Amniotic stem cell (primary cell): ENCODE measurements around the gene CDK4.
A peak's percentile ranks its signal among the peaks of the same experiment; 100 is the strongest.
"Not testable (repeated sequence)": the region's sequence is repeated elsewhere in the genome, so short reads cannot be mapped to it uniquely, and the experiment has no call there.

ENCODE experiments used
- DNase-seq: peaks from one replicate; lab custom pipeline; 2025; lab: John Stamatoyannopoulos, UW

CDK4 gene

DNA sequence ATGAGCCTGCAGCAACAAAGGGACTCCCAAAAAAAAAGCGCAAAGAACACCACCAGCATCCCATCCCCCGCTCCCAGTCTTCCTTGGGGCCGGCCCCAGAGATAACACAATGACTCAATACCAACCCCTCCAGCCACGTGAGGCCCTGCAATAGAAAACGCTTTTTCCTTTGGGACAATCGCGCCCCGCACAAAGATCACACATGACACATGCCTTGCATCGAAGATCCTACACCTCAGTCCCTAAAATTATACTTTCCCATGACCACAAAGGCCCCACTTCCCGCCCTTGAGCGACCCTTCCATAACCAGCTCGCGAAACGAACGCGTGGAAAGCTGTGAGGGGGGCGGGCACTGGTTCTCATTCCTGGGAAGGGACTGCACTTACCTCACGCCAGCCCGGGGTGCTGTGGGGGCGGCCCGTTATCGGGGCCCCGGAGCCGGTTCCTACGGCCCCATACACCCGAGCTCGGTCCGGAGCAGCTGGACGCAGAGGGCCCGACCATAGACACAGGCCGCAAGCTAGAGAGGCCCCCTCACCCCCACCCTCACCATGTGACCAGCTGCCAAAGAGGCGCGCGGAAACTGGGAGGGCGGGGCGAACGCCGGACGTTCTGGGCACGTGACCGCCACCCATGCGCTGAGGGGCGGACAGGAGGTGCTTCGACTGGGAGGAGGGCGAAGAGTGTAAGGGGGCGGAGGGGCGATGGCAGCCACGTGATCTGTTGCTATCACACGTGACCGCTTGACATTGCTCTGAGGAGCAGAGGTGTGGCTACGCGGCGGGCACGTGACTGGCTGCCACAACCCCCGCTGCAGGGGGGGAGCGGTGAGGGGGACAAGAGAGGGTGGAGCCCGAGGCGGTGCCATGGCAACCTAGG lies at the start of gene CDK4:
Gene CDK4, minus strand, starts transcription at position 523 of the 880 bp plus-strand sequence. CDS start 593 bp downstream, outside the sequence.
- peak; percentile 98 for DNase-seq

- DNase-seq: no peak
Measured at GRCh38 chr12:57800965-57801364, 48.9 kb upstream of the CDK4 start.

DNA sequence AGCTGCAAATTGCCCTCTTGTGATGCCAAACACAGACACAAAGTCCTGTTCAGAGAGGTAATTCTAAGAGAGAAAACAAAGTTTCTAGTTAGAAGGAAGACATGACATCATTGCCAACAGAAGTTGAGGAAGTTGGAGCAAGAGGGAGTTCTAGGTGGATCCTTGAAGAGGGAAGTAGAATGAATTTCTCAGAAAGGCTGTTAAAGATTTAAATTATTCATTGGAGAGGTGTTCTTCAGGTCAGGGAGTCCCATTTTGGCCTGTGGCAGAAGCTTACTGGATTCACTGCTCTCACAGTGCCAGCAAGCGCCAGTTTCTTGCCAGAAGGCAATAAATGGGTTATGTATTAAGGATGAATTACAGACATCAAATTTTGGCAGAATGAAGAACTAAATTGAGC lies 45.8 kb upstream of the CDK4 start:
- DNase-seq: no peak

GRCh38 chr12:57796996-57797395 lies 44.9 kb upstream of the CDK4 start:
- no peak for DNase-seq

DNA sequence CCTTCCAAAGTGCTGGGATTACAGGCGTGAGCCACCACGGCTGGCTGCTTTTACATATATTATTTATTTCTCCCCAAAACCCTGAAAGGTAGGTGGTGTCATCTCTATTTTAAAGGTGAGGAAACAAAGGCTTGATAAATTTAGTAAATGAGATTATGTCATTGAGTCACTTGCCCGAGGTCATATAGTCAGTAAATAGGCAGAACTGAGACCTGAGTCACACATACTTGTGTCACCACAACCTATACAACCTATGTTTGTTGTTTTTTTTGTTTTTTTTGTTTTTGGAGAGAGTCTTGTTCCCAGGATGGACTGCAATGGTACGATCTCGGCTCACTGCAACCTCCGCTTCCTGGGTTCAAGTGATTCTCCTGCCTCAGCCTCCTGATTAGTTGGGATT lies 43.2 kb upstream of the CDK4 start:
- no peak for DNase-seq

GRCh38 chr12:57793920-57794319 lies 41.8 kb upstream of the CDK4 start:
- no peak for DNase-seq

GRCh38 chr12:57783861-57784260 lies 31.8 kb upstream of the CDK4 start:
- no peak for DNase-seq

- DNase-seq: no peak
Measured at GRCh38 chr12:57783466-57783801, 31.3 kb upstream of the CDK4 start.

- DNase-seq: peak; percentile 95
Measured at GRCh38 chr12:57782608-57783465, 30.7 kb upstream of the CDK4 start, which contains the start of gene TSFM. Gene TSFM (plus strand): TSS chr12:57782787. CDS start chr12:57782802, 15 bp downstream.

GRCh38 chr12:57782243-57782607 lies 30.1 kb upstream of the CDK4 start:
- DNase-seq: no peak

DNA sequence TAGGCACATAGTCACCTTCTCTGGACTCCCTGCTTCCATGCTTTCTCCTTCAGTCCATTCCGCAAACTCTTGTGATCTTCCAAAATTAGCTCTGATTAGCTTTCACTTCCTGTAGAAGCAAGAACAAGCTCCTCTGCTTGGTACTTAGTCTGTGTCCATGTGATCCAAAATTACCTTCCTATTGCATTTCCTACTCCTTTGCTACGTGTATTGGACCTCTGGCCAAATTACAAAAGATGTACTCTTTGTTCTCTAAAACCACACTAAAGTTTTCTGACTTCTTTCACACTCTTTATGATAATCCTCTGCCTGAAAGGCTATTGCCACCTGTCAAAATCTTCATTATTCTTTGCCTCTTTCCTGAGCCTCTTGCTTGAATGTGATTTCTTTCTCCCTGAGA lies 29.7 kb upstream of the CDK4 start:
- no peak for DNase-seq

DNA sequence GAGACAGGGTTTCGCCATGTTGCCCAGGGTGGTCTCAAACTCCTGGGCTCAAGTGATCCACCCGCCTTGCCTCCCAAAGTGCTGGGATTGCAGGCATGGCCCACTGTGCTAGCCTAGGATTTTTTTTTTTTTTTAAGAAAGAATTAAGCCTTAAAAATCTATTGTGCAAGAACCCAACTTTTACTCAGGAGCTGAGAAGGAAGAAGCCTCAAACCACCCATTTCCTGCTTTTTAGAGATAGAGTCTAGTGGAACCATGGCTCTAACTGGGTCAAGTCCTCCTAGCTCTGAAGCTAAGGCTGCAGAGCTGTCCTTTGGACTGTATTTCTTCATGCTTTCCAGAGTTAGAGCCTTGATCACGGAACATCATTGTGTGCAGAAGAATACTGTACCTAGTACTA lies 29.1 kb upstream of the CDK4 start:
- no peak for DNase-seq

GRCh38 chr12:57780284-57780897 lies 28.3 kb upstream of the CDK4 start:
- no peak for DNase-seq

GRCh38 chr12:57779736-57780135 lies 27.6 kb upstream of the CDK4 start:
- DNase-seq: no peak

- no peak for DNase-seq
Measured at GRCh38 chr12:57777911-57778310, 25.8 kb upstream of the CDK4 start.

DNA sequence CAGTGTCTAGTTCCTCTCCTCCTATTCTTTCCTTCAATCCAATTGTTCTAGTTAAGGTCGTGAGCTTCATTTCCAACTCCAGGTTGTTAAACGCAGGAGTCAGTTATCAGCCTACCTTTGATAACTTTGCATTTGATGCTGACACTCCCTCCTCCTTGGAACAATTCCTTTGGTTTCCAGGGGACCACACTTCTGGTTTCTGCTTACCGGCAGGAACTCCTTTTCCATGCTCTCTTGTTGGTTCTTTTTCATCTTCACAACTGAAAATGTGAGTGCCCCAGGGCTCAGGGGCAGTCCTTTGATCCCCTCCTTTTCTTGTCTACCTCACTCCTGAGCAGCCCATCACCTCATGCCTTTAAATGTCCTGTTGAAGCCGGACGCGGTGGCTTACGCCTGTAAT lies 25.3 kb upstream of the CDK4 start:
- no peak for DNase-seq

DNA sequence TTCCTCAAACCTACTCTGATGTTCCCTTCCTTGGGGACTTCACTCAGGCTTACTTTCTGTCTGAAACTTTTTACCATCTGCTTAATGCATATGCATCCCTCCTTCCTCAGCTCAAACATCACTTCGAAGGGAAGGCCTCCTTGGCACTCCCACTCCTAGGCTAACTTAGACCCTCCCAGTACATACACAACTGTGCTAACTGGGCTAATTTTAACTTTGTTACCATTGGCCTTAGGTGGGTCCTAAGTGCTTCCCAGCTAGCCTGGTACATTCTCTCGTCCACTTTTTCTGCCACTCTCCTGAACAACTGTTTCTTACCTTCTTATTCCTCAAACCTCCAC lies 24.1 kb upstream of the CDK4 start:
- no peak for DNase-seq

DNA sequence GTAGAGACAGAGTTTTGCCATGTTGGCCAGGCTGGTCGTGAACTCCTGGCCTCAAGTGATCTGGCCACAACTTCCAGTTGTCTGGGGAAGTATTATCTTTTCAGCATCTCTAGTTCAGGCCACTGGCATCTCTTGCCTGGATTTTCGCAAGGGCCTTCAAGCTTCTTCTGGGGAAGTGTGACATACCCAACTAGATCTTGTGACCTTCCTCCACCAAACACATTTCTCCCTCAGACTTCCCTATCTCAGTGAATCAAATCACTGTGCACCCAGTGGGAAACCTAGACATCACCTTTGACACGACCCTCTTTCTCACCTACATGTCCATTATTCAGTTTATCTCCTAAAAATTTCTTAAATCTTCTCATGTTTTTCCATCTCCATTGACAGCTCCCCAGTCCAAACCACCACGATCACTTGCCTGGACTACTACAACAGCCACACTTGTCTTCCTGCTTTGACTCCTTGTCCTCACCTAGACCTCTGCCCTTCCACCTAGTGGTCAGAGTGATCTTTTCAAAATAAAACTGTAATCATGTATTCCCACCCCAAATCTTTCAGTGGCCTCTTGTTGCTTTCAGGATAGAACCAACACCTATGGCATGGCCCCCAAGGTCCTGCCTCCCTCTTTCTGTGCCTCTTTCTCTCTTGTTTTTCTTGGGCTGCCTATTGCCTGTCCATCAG lies 23.6 kb upstream of the CDK4 start:
- no peak for DNase-seq

DNA sequence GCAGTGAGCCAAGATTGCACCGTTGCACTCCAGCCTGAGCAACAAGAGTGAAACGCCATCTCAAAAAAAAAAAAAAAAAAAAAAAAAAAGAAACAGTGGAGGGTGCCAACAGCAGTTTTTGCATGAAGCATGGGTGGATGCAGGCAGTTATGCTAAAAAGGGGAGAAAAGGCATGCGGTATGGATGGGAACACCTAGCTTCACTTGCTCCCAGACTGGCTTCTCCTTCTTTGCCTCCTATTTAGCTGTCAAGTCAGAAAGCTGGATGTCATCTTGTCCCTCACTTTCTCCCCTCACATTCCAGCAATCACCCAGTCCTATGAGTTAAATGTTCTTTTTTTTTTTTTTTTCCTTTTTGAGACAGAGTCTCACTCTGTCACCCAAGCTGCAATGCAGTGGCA lies 22.9 kb upstream of the CDK4 start:
- no peak for DNase-seq

DNA sequence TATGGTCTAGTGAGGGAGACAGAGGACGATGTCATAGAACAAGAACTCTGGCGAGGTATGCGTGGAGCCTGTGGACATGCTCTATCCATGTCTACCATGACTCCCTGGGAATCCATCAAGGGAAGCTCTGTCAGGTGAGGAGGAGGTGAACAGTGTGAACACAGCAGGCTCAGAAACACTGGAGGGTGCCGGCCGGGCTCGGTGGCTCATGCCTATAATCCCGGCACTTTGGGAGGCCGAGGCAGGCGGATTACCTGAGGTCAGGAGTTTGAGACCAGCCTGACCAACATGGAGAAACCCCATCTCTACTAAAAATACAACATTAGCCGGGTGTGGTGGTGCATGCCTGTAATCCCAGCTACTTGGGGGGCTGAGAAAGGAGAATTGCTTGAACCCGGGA lies 22.5 kb upstream of the CDK4 start:
- not testable (repeated sequence) for DNase-seq

DNA sequence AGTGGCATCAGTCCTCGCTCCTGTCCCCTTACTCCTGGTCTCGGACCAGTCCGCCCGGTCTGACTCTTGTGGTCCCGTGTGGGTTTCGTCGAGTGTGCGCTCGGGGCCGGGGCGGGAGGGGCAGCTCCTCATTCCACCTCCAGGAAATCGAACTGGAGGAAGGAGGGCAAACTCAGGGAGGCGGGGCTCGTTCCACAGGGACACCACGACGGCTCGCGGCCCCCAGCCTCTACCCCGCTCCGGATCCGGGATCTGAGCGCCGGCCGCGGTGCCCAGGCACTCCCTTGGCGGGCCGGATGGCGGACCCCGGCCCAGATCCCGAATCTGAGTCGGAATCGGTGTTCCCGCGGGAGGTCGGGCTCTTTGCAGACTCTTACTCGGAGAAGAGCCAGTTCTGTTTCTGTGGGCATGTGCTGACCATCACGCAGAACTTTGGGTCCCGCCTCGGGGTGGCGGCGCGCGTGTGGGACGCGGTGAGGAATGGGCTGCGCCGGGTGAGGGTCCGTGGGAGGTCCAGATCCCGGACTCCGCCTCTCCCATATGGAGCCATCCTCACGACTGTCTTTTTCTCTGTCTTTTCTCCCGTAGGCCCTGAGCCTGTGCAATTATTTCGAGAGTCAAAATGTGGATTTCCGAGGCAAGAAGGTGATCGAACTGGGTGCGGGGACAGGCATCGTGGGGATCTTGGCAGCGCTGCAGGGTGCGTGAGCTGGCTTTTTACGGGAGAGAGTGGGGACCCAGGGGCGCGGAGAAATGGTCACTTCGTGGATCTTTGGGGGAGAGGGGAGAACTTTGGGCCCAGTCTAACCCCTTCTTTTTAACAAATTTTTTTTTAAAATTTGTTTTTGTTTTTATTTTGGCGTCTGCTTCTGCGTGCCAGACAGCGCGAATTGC lies 20.6 kb upstream of the CDK4 start, which contains the start of gene EEF1AKMT3:
Gene EEF1AKMT3, plus strand, starts transcription at position 186 of the 894 bp plus-strand sequence. Its CDS starts 111 bp downstream, at position 297.
- peak; percentile 31 for DNase-seq
